ENCODE data around the gene TP53TG5. TPM values are rescaled to one million over a fixed set of nuclear protein-coding genes. Genes with fewer than 3 reads are reported as not detected.

Gene TP53TG5
- total RNA-seq, 4 donors from 2014 or later = 1.9 TPM; not detected in 3

Small RNA genes within 50 kb of the gene (microRNA-seq; reads per million reads assigned to microRNA genes)
- gene MIR6812 (ENCODE audit: borderline microRNAs expressed, borderline replicate concordance) = not detected

Small RNA genes within 50 kb of the gene (small RNA-seq; reads per million reads assigned to genes)
- gene MIR6812 = not detected

Other genes starting within 250 kb of the TP53TG5 start
- gene PI3, start 203.4 kb downstream of the TP53TG5 start, total RNA-seq = not detected
- not detected for gene SEMG1, start 171.3 kb downstream of the TP53TG5 start, total RNA-seq
- not detected for gene SEMG2, start 157.0 kb downstream of the TP53TG5 start, total RNA-seq
- 10 to 100 TPM in 3 of 4 donors, 1 to 10 TPM in 1; 1.0 to 57.4 (median 20.9) TPM for gene SLPI, start 123.8 kb downstream of the TP53TG5 start, total RNA-seq
- not detected for gene RBPJL, start 71.5 kb downstream of the TP53TG5 start, total RNA-seq
- 1 to 10 TPM in 1 of 4 donors, not detected in 3; 5.6 TPM for gene MATN4, start 70.0 kb downstream of the TP53TG5 start, total RNA-seq
- 10 to 100 TPM in 3 of 4 donors, 1 to 10 TPM in 1; 7.9 to 77.9 (median 48.4) TPM for gene SDC4, start 29.9 kb downstream of the TP53TG5 start, total RNA-seq
- gene SYS1, start 15.2 kb downstream of the TP53TG5 start, total RNA-seq = 10 to 100 TPM; 19.0 to 35.6 (median 25.0) TPM
- 10 to 100 TPM in 3 of 4 donors, 1 to 10 TPM in 1; 7.5 to 84.2 (median 62.4) TPM for gene DBNDD2, start 30.0 kb upstream of the TP53TG5 start, total RNA-seq
- 10 to 100 TPM; 28.7 to 89.2 (median 62.6) TPM for gene PIGT, start 37.8 kb upstream of the TP53TG5 start, total RNA-seq
- 10 to 100 TPM in 2 of 4 donors, 1 to 10 TPM in 1, not detected in 1; 7.9 to 18.3 (median 15.5) TPM for gene WFDC2, start 91.4 kb upstream of the TP53TG5 start, total RNA-seq
- gene SPINT3, start 137.3 kb upstream of the TP53TG5 start, total RNA-seq = not detected
- not detected for gene WFDC6, start 161.2 kb upstream of the TP53TG5 start, total RNA-seq
- gene EPPIN, start 169.1 kb upstream of the TP53TG5 start, total RNA-seq = under 1 TPM in 1 of 4 donors, not detected in 3; 0.97 TPM
- gene WFDC8, start 201.0 kb upstream of the TP53TG5 start, total RNA-seq = not detected

Data from uterus (tissue), 4 donors.